Activated CD4-positive, alpha-beta memory T cell treated with anti-CD3 and anti-CD28 coated beads, Interleukin-2, amount 10 ng/mL, durations not matched to agents 7 days and 5 days (primary cell): ENCODE measurements around the gene CFAP92. TPM values are rescaled to one million over a fixed set of nuclear protein-coding genes. Genes with fewer than 3 reads are reported as not detected.

Source experiments
- total RNA-seq, 2 experiments: library from RNA; stranded (reverse); gene quantifications; one replicate each; pipeline ENCODE4 v1.2.3, GENCODE V29; 2021

The CFAP92 gene
- total RNA-seq, 2 experiments from 2014 or later: 0.15 TPM; not detected in 1

Other genes with a start within 250 kb of the CFAP92 start
- 10 to 100 TPM; 42.7 to 48.4 TPM for gene ACAD9, start 114.5 kb downstream of the CFAP92 start, total RNA-seq
- not detected for gene EFCC1, start 7.2 kb upstream of the CFAP92 start, total RNA-seq
- gene GP9, start 66.7 kb upstream of the CFAP92 start, total RNA-seq: not detected
- 10 to 100 TPM; 46.3 to 48.1 TPM for gene RAB43, start 127.7 kb upstream of the CFAP92 start, total RNA-seq
- 10 to 100 TPM; 63.9 to 66.2 TPM for gene ISY1, start 167.0 kb upstream of the CFAP92 start, total RNA-seq
- 100 to 1,000 TPM; 321 to 322 TPM for gene CNBP, start 189.8 kb upstream of the CFAP92 start, total RNA-seq